A549 (cell line): ENCODE data around the gene TBX22. TPM values are rescaled to one million over a fixed set of nuclear protein-coding genes. Genes with fewer than 3 reads are reported as not detected.

ENCODE experiments used
- ATAC-seq, 2 experiments: fragments of 200-7000 bp in 1 of 2; fragments of >200 bp in 1 of 2; cut with Nextera tagmentation in 1 of 2; cut with Tn5 transposase in 1 of 2; 3 replicates each; pipeline versions ENCODE4 v1.8.0 to v1.9.1; 2018 to 2020; ENCODE audit warnings: mild to moderate bottlenecking in 1 of 2, moderate library complexity in 1 of 2
- CTCF ChIA-PET: fragments of 300-600 bp; sonication (Branson Sonifier 250); formaldehyde crosslinking; extraction: SDS; loops from one replicate; lab custom pipeline; 2021; ENCODE audit warnings: antibody characterized with exemption, inconsistent platforms; lab: Yijun Ruan, JAX
- POLR2A ChIA-PET: fragments of 350-600 bp; formaldehyde crosslinking; extraction: SDS; loops from one replicate; lab custom pipeline; 2021; ENCODE audit warnings: antibody characterized with exemption, inconsistent platforms; lab: Yijun Ruan, JAX
- DNase-seq, 2 experiments: peaks; one replicate each; pipeline versions ENCODE4 v3.0.0 to v3.0.0-alpha.2; 2011 to 2016; ENCODE audit warnings: low read depth in 1 of 2, low spot score in 1 of 2
- FAIRE-seq: peaks from 2 replicates; lab custom pipeline; 2011; peaks lifted over from hg19 to GRCh38; lab: Jason Lieb, UNC
- H3K27ac ChIP-seq, 2 experiments: fragments of >200 bp; sonication (Bioruptor Twin); formaldehyde crosslinking; 3 replicates each; pipeline ENCODE4 v1.5.1; 2016 to 2017
- H3K4me1 ChIP-seq: fragments of >200 bp; sonication (Bioruptor Twin); formaldehyde crosslinking; 3 replicates; pipeline ENCODE4 v1.6.1; 2016
- H3K4me2 ChIP-seq: fragments of >200 bp; sonication (Bioruptor Twin); formaldehyde crosslinking; 3 replicates; pipeline ENCODE4 v1.6.1; 2016
- H3K4me3 ChIP-seq: fragments of >200 bp; sonication (Bioruptor Twin); formaldehyde crosslinking; 3 replicates; pipeline ENCODE4 v1.5.1; 2016
- H3K9me3 ChIP-seq: fragments of >200 bp; sonication (Bioruptor Twin); formaldehyde crosslinking; 3 replicates; pipeline ENCODE4 v1.6.1; 2016
- ATOH8 ChIP-seq: fragments of 250-450 bp; sonication (Bioruptor Pico); IDR thresholded peaks from 2 replicates; pipeline ENCODE4 v1.5.0; 2020; ENCODE audit warnings: low read depth, mild to moderate bottlenecking, moderate library complexity
- BCL3 ChIP-seq: fragments of >200 bp; sonication (Bioruptor Twin); formaldehyde crosslinking; IDR thresholded peaks from 3 replicates; pipeline ENCODE4 v1.6.1; 2016
- CBX2 ChIP-seq: fragments of 200-600 bp; sonication (generic); IDR thresholded peaks from 2 replicates; pipeline ENCODE4 v1.6.1; 2016; ENCODE audit warnings: low read depth, mild to moderate bottlenecking, borderline replicate concordance
- CBX8 ChIP-seq: fragments of 200-600 bp; sonication (generic); IDR thresholded peaks from 2 replicates; pipeline ENCODE4 v1.6.1; 2016
- CEBPB ChIP-seq, 2 experiments: fragments of >200 bp in 1 of 2; sonication (Bioruptor Twin) in 1 of 2; formaldehyde crosslinking in 1 of 2; IDR thresholded peaks; 2 replicates each; pipeline ENCODE4 v1.6.1; 2012 to 2016
- EHMT2 ChIP-seq: fragments of 200-600 bp; sonication (generic); IDR thresholded peaks from 2 replicates; pipeline ENCODE4 v1.6.1; 2016; ENCODE audit warnings: antibody characterized with exemption, low read depth, mild to moderate bottlenecking, moderate library complexity
- EP300 ChIP-seq, 2 experiments: fragments of >200 bp; sonication (Bioruptor Twin); formaldehyde crosslinking; IDR thresholded peaks; 2 replicates in 1 of 2; 3 replicates in 1 of 2; pipeline ENCODE4 v1.6.1; 2016 to 2017
- FOSL2 ChIP-seq, 2 experiments: fragments of 450-650 bp in 1 of 2; fragments of >200 bp in 1 of 2; sonication (Bioruptor Twin) in 1 of 2; formaldehyde crosslinking; IDR thresholded peaks; 2 replicates each; pipeline versions ENCODE4 v1.5.0 to v1.6.1; 2016 to 2020; ENCODE audit warnings: mild to moderate bottlenecking in 1 of 2, moderate library complexity in 1 of 2
- HDAC2 ChIP-seq: fragments of 200-600 bp; sonication (generic); IDR thresholded peaks from 2 replicates; pipeline ENCODE4 v1.6.1; 2016
- HEYL ChIP-seq: fragments of 250-450 bp; sonication (Bioruptor Pico); IDR thresholded peaks from 2 replicates; pipeline ENCODE4 v1.8.0; 2021; ENCODE audit warnings: mild to moderate bottlenecking, moderate library complexity
- JUNB ChIP-seq: fragments of >200 bp; sonication (Bioruptor Twin); formaldehyde crosslinking; IDR thresholded peaks from 2 replicates; pipeline ENCODE4 v1.6.1; 2016
- KDM5A ChIP-seq: fragments of 200-600 bp; sonication (generic); IDR thresholded peaks from 2 replicates; pipeline ENCODE4 v1.6.1; 2016; ENCODE audit warnings: antibody characterized with exemption, mild to moderate bottlenecking
- MYC ChIP-seq: IDR thresholded peaks from 2 replicates; pipeline ENCODE4 v1.6.1; 2012; ENCODE audit warnings: mild to moderate bottlenecking, inconsistent platforms, low read length, improper control_type of control experiment, borderline replicate concordance
- NFE2L2 ChIP-seq: fragments of 150-350 bp; conservative IDR thresholded peaks from 2 replicates; pipeline ENCODE4 v1.6.1; 2014; ENCODE audit warnings: low read length
- NPAS2 ChIP-seq: fragments of 250-450 bp; sonication (Bioruptor Pico); IDR thresholded peaks from 2 replicates; pipeline ENCODE4 v1.8.0; 2022; ENCODE audit warnings: mild to moderate bottlenecking, moderate library complexity, borderline replicate concordance
- NR3C1 ChIP-seq: fragments of >200 bp; sonication (Bioruptor Twin); formaldehyde crosslinking; IDR thresholded peaks from 3 replicates; pipeline ENCODE4 v1.6.1; 2017
- POLR2AphosphoS2 ChIP-seq: conservative IDR thresholded peaks from 2 replicates; pipeline ENCODE4 v1.6.1; 2012; ENCODE audit warnings: low read length, improper control_type of control experiment, inconsistent platforms
- RCOR1 ChIP-seq: fragments of 150-350 bp; IDR thresholded peaks from 2 replicates; pipeline ENCODE4 v1.6.1; 2014; ENCODE audit warnings: antibody characterized with exemption, low read length, low read depth
- SMC3 ChIP-seq: fragments of >200 bp; sonication (Bioruptor Twin); formaldehyde crosslinking; IDR thresholded peaks from 3 replicates; pipeline ENCODE4 v1.6.1; 2018; ENCODE audit warnings: inconsistent platforms
- TFCP2L1 ChIP-seq: fragments of 250-450 bp; sonication (Bioruptor Pico); IDR thresholded peaks from 2 replicates; pipeline ENCODE4 v1.5.0; 2021; ENCODE audit warnings: mild to moderate bottlenecking
- TP53 ChIP-seq: fragments of 250-450 bp; sonication (Bioruptor Pico); IDR thresholded peaks from 2 replicates; pipeline ENCODE4 v1.5.0; 2021; ENCODE audit warnings: mild to moderate bottlenecking, moderate library complexity
- ZSCAN20 ChIP-seq: fragments of 250-450 bp; sonication (Bioruptor Pico); IDR thresholded peaks from 2 replicates; pipeline ENCODE4 v1.8.0; 2022; ENCODE audit warnings: mild to moderate bottlenecking, moderate library complexity
- WGBS: methylation state at CpG from one replicate; pipeline ENCODE4 v1.1.6; 2017; ENCODE audit errors: missing lambda C conversion rate; 5-methylcytosine and 5-hydroxymethylcytosine counted together
- polyA plus RNA-seq, 4 experiments: library from polyadenylated mRNA; depleted of rRNA in 3 of 4; stranded (reverse); fragments of >200 nt; fragmentation: RNase III in 1 of 4; extraction: RNeasy Plus Mini Kit Qiagen cat#74134 plus additional on column Dnase treatment in 1 of 4; gene quantifications; 2 replicates in 3 of 4; 3 replicates in 1 of 4; pipeline ENCODE4 v1.2.3, GENCODE V29; 2011 to 2017
- TF ChIP-seq, protein P1 (sequence below): IDR thresholded peaks from 2 replicates; pipeline ENCODE4 v1.6.1; 2012
- TF ChIP-seq, protein P2 (sequence below): fragments of >200 bp; sonication (Bioruptor Twin); formaldehyde crosslinking; IDR thresholded peaks from 3 replicates; pipeline ENCODE4 v1.5.1; 2016
- TF ChIP-seq, protein P3 (sequence below): IDR thresholded peaks from 2 replicates; pipeline ENCODE4 v1.6.1; 2012; ENCODE audit warnings: low read depth, borderline replicate concordance
- TF ChIP-seq, protein P4 (sequence below): fragments of >200 bp; sonication (Bioruptor Twin); formaldehyde crosslinking; IDR thresholded peaks from 2 replicates; pipeline ENCODE4 v1.6.1; 2016

Gene TBX22
- polyA plus RNA-seq, 2 of the 4 experiments (the other 2 are of a cell fraction): not detected

GRCh38 chrX:80011522-80011921 lies 3.0 kb upstream of the TBX22 start:
- H3K4me3 ChIP-seq: no peak overlapping the region
- FAIRE-seq: no peak
- CTCF ChIA-PET: interaction anchor here (0.6 kb wide), 1 partner anchor 80 kb away, joined by 3 read pairs; no protein-coding TSS in a partner anchor
- no peak for TF ChIP-seq ATOH8 (CRISPR knock-in tag)
- TF ChIP-seq NR3C1: no peak
- no peak for TF ChIP-seq POLR2AphosphoS2
- TF ChIP-seq NFE2L2: no peak
- TF ChIP-seq ZSCAN20: no peak
- TF ChIP-seq CBX8: no peak
- TF ChIP-seq KDM5A: no peak
- TF ChIP-seq, protein P1, sequence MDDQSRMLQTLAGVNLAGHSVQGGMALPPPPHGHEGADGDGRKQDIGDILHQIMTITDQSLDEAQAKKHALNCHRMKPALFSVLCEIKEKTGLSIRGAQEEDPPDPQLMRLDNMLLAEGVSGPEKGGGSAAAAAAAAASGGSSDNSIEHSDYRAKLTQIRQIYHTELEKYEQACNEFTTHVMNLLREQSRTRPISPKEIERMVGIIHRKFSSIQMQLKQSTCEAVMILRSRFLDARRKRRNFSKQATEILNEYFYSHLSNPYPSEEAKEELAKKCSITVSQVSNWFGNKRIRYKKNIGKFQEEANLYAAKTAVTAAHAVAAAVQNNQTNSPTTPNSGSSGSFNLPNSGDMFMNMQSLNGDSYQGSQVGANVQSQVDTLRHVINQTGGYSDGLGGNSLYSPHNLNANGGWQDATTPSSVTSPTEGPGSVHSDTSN: no peak
- TF ChIP-seq, protein P2, sequence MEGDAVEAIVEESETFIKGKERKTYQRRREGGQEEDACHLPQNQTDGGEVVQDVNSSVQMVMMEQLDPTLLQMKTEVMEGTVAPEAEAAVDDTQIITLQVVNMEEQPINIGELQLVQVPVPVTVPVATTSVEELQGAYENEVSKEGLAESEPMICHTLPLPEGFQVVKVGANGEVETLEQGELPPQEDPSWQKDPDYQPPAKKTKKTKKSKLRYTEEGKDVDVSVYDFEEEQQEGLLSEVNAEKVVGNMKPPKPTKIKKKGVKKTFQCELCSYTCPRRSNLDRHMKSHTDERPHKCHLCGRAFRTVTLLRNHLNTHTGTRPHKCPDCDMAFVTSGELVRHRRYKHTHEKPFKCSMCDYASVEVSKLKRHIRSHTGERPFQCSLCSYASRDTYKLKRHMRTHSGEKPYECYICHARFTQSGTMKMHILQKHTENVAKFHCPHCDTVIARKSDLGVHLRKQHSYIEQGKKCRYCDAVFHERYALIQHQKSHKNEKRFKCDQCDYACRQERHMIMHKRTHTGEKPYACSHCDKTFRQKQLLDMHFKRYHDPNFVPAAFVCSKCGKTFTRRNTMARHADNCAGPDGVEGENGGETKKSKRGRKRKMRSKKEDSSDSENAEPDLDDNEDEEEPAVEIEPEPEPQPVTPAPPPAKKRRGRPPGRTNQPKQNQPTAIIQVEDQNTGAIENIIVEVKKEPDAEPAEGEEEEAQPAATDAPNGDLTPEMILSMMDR: no peak
- TF ChIP-seq, protein P3, sequence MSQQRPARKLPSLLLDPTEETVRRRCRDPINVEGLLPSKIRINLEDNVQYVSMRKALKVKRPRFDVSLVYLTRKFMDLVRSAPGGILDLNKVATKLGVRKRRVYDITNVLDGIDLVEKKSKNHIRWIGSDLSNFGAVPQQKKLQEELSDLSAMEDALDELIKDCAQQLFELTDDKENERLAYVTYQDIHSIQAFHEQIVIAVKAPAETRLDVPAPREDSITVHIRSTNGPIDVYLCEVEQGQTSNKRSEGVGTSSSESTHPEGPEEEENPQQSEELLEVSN: no peak
- TF ChIP-seq EP300 (IDR thresholded peaks at IDR 0.05): no peak
- TF ChIP-seq CEBPB (IDR thresholded peaks at IDR 0.05): no peak
- TF ChIP-seq NPAS2: no peak
- TF ChIP-seq HDAC2: no peak
- TF ChIP-seq EHMT2: no peak
- TF ChIP-seq, all 56 proteins: peak for 0
- POLR2A ChIA-PET: no interaction called here
- H3K9me3 ChIP-seq: no peaks in the 10 kb centered on the region
- no peak overlapping the region for H3K27ac ChIP-seq
- H3K4me1 ChIP-seq: no peaks in the 10 kb centered on the region
- 26% methylated on average over 10 of the region's 10 CpGs for whole genome bisulfite sequencing
- no peak for DNase-seq
- H3K4me2 ChIP-seq: no peak overlapping the region
- ATAC-seq: no peak

DNA sequence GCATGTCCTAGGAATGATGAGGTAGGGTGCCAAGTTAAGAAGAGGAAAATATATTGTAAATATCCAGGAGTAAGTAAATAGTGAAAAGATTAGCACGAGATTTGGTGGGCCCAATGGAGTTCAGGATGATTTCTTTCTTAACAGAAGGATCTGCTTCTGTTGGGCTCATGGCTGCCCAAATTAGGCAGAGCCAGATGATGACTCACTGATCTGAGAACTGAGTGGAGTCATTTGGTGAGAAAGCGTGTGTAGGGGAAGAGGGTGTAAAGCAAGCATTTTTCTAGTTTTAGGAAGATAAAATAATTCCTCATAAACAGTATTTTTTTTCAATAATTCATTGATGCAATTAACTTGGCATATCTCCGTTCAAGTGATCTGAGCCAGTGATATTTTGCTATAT lies 1.6 kb downstream of the TBX22 start:
- POLR2A ChIA-PET: no interaction called here
- CTCF ChIA-PET: no interaction called here
- FAIRE-seq: peak; percentile 23
- DNase-seq: no peak
- TF ChIP-seq CBX2 (no peak), HEYL (CRISPR knock-in tag) (no peak), ATOH8 (CRISPR knock-in tag) (no peak), CBX8 (no peak), TFCP2L1 (CRISPR knock-in tag) (no peak), RCOR1 (no peak), MYC (no peak), TP53 (CRISPR knock-in tag) (no peak), KDM5A (no peak), JUNB (no peak), FOSL2 (IDR thresholded peaks at IDR 0.05) (no peak), FOSL2 (CRISPR knock-in tag; IDR thresholded peaks at IDR 0.05) (no peak), BCL3 (no peak), SMC3 (no peak), NFE2L2 (no peak), ZSCAN20 (no peak)
- TF ChIP-seq, protein P4, sequence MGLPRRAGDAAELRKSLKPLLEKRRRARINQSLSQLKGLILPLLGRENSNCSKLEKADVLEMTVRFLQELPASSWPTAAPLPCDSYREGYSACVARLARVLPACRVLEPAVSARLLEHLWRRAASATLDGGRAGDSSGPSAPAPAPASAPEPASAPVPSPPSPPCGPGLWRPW: no peak
- TF ChIP-seq, protein P3: no peak
- Histone ChIP-seq H3K4me2 (no peak overlapping the region), H3K4me1 (no peaks in the 10 kb centered on the region), H3K4me3 (no peak overlapping the region), H3K9me3 (no peaks in the 10 kb centered on the region), H3K27ac (no peak overlapping the region)
- no peak for ATAC-seq
- 0% methylated on average over 3 of the region's 3 CpGs for WGBS
